K562 (cell line): ENCODE data around the gene MRPL52. TPM values are rescaled to one million over a fixed set of nuclear protein-coding genes. Genes with fewer than 3 reads are reported as not detected.

Experiments used
- CCNT2 ChIP-seq: IDR thresholded peaks from 2 replicates; pipeline ENCODE4 v1.6.1; 2011; ENCODE audit warnings: borderline replicate concordance, low read depth, mild to moderate bottlenecking, moderate library complexity, mixed read lengths, low read length; ENCODE audit not compliant: insufficient read length; ENCODE audit errors: extremely low read depth
- CHD1 ChIP-seq: fragments of 200-600 bp; sonication (generic); IDR thresholded peaks from one replicate; pipeline ENCODE4 v1.6.1; 2012; ENCODE audit warnings: mild to moderate bottlenecking, moderate library complexity, low read length, inconsistent platforms
- CREB1 ChIP-seq, 2 experiments: sonication (generic) in 1 of 2; formaldehyde crosslinking in 1 of 2; IDR thresholded peaks; 2 replicates each; pipeline versions ENCODE4 v1.6.1 to v1.8.0; 2012 to 2022; ENCODE audit warnings: inconsistent platforms in 1 of 2, mild to moderate bottlenecking in 1 of 2, missing genetic modification reagents in 1 of 2, moderate library complexity in 1 of 2
- ELF1 ChIP-seq: fragments of 200-800 bp; sonication (Bioruptor generic); IDR thresholded peaks from 2 replicates; pipeline ENCODE4 v1.6.1; 2016; ENCODE audit warnings: missing genetic modification characterization, missing compliant biosample characterization
- FOXJ2 ChIP-seq: fragments of 200-800 bp; sonication (Bioruptor generic); IDR thresholded peaks from 2 replicates; pipeline ENCODE4 v1.6.1; 2016; ENCODE audit warnings: missing genetic modification characterization, missing compliant biosample characterization
- HMBOX1 ChIP-seq: sonication (generic); IDR thresholded peaks from 2 replicates; pipeline ENCODE4 v1.6.1; 2016
- JUN ChIP-seq, 2 experiments: sonication (generic) in 1 of 2; formaldehyde crosslinking in 1 of 2; IDR thresholded peaks; 2 replicates each; pipeline versions ENCODE4 v1.6.1 to v1.8.0; 2012 to 2022; ENCODE audit warnings: borderline replicate concordance in 2 of 2, mild to moderate bottlenecking in 2 of 2, improper control_type of control experiment in 1 of 2, low read depth in 1 of 2, low read length in 1 of 2, missing genetic modification reagents in 1 of 2
- MCM5 ChIP-seq: fragments of 450-650 bp; IDR thresholded peaks from 2 replicates; pipeline ENCODE4 v1.6.1; 2016; ENCODE audit warnings: low read depth
- MLLT1 ChIP-seq, 2 experiments: fragments of 450-650 bp; IDR thresholded peaks; 2 replicates each; pipeline ENCODE4 v1.6.1; 2016
- MTF1 ChIP-seq: fragments of 250-450 bp; sonication (Bioruptor Pico); IDR thresholded peaks from 2 replicates; pipeline ENCODE4 v1.9.0; 2021; ENCODE audit warnings: moderate library complexity, mild to moderate bottlenecking, inconsistent platforms, borderline replicate concordance
- NR2C2 ChIP-seq, 2 experiments: fragments of 200-800 bp in 1 of 2; sonication (Bioruptor generic) in 1 of 2; sonication (generic) in 1 of 2; formaldehyde crosslinking in 1 of 2; IDR thresholded peaks; 2 replicates each; pipeline versions ENCODE4 v1.6.1 to v1.8.0; 2016 to 2022; ENCODE audit warnings: mild to moderate bottlenecking in 1 of 2, missing compliant biosample characterization in 1 of 2, missing genetic modification characterization in 1 of 2, missing genetic modification reagents in 1 of 2
- RNF2 ChIP-seq: sonication (generic); IDR thresholded peaks from 2 replicates; pipeline ENCODE4 v1.6.1; 2016
- SAFB ChIP-seq: fragments of 200-400 bp; formaldehyde crosslinking; IDR thresholded peaks from 2 replicates; pipeline ENCODE4 v1.6.1; 2017; ENCODE audit warnings: low read depth, low read length, borderline replicate concordance
- SUPT5H ChIP-seq: fragments of 450-650 bp; IDR thresholded peaks from 2 replicates; pipeline ENCODE4 v1.6.1; 2016
- TBL1XR1 ChIP-seq, 2 experiments: IDR thresholded peaks; 2 replicates each; pipeline ENCODE4 v1.6.1; 2012; ENCODE audit warnings: improper control_type of control experiment in 2 of 2, low read length in 2 of 2, mild to moderate bottlenecking in 1 of 2
- TCF3 ChIP-seq: sonication (generic); formaldehyde crosslinking; IDR thresholded peaks from 2 replicates; pipeline ENCODE4 v1.4.0; 2020; ENCODE audit warnings: mild to moderate bottlenecking, missing genetic modification reagents
- ZBTB5 ChIP-seq: fragments of 450-650 bp; IDR thresholded peaks from 2 replicates; pipeline ENCODE4 v1.6.1; 2017; ENCODE audit warnings: antibody characterized with exemption
- ZBTB9 ChIP-seq: fragments of 450-650 bp; formaldehyde crosslinking; IDR thresholded peaks from 2 replicates; pipeline ENCODE4 v1.4.0; 2020; ENCODE audit warnings: mild to moderate bottlenecking, moderate library complexity
- ZKSCAN1 ChIP-seq: fragments of 150-350 bp; IDR thresholded peaks from 2 replicates; pipeline ENCODE4 v1.6.1; 2016; ENCODE audit warnings: low read depth, low read length
- ZNF253 ChIP-seq: fragments of 250-450 bp; sonication (Bioruptor Pico); conservative IDR thresholded peaks from 2 replicates; pipeline ENCODE4 v1.6.1; 2021; ENCODE audit warnings: mild to moderate bottlenecking
- ZNF436 ChIP-seq: fragments of 250-450, 450-650 bp; sonication (Bioruptor Pico); formaldehyde crosslinking; IDR thresholded peaks from 2 replicates; pipeline ENCODE4 v1.7.0; 2020; ENCODE audit warnings: mild to moderate bottlenecking
- ZNF583 ChIP-seq: fragments of 250-450 bp; sonication (Bioruptor Pico); IDR thresholded peaks from 2 replicates; pipeline ENCODE4 v1.4.0; 2020
- ZNF77 ChIP-seq: fragments of 250-450 bp; sonication (Bioruptor Pico); IDR thresholded peaks from 2 replicates; pipeline ENCODE4 v1.5.0; 2020
- polyA plus RNA-seq, 8 experiments: library from polyadenylated mRNA; depleted of rRNA in 4 of 8; stranded (reverse) in 5 of 8; unstranded in 3 of 8; fragments of >200 nt; fragmentation: Nextera tagmentation in 2 of 8; fragmentation: Illumina TruSeq in 1 of 8; extraction: Ambion mirVana in 2 of 8; extraction: Trizol in 1 of 8; gene quantifications; 2 replicates each; pipeline versions ENCODE4 v1.2.1 to v1.2.3, GENCODE V29; 2011 to 2014; ENCODE audit warnings: inconsistent platforms in 1 of 8, missing spikeins in 1 of 8
- total RNA-seq, 7 experiments: library from RNA; depleted of rRNA in 6 of 7; stranded (reverse); fragments of >200 nt in 6 of 7; fragmentation: Illumina TruSeq in 2 of 7; extraction: Trizol in 2 of 7; gene quantifications; 2 replicates each; pipeline versions ENCODE4 v1.2.1 to v1.2.3, GENCODE V29; 2011 to 2021; ENCODE audit warnings: low replicate concordance in 1 of 7

The MRPL52 gene
- total and polyA plus RNA-seq, 9 of the 15 experiments (the other 6 are each of a cell fraction or from before 2014, with no cell fraction given): 56.5 to 213 (median 168) TPM

- TF ChIP-seq CREB1 (IDR thresholded peaks at IDR 0.05) (0 out of 2 replicates have a peak, but pooled peaks have one; percentile 46), CREB1 (CRISPR knock-in tag; IDR thresholded peaks at IDR 0.05) (peak; percentile 58; the same call in 1 of the 2 replicates), MLLT1 (IDR thresholded peaks at IDR 0.05) (peak in 1 of 2 experiments; percentile 55; a peak in 1 of 4 replicates), ZNF436 (CRISPR knock-in tag) (no peak), ZKSCAN1 (no peak), ZBTB5 (no peak), TBL1XR1 (IDR thresholded peaks at IDR 0.05; ENCODE audit: low read length in 2 of 2) (no peak), FOXJ2 (tag) (no peak), ZNF583 (CRISPR knock-in tag) (no peak), JUN (IDR thresholded peaks at IDR 0.05; ENCODE audit: borderline replicate concordance, low read depth, low read length) (0 out of 2 replicates have a peak, but pooled peaks have one; percentile 74), JUN (CRISPR knock-in tag; IDR thresholded peaks at IDR 0.05; ENCODE audit: borderline replicate concordance) (no peak), ZNF253 (no peak), MCM5 (no peak), TCF3 (CRISPR knock-in tag) (peak; percentile 41; the same call in 1 of the 2 replicates), SUPT5H (no peak), ZBTB9 (CRISPR knock-in tag) (no peak), RNF2 (no peak), ZNF77 (CRISPR knock-in tag) (no peak), CCNT2 (no peak), MTF1 (CRISPR knock-in tag) (no peak), NR2C2 (CRISPR knock-in tag; IDR thresholded peaks at IDR 0.05) (no peak), NR2C2 (tag; IDR thresholded peaks at IDR 0.05) (peak; percentile 64; the same call in 1 of the 2 replicates), SAFB (no peak), ELF1 (tag) (no peak), HMBOX1 (peak; percentile 52; the same call in 1 of the 2 replicates), CHD1 (no peak)
Observed at GRCh38 chr14:22824711-22825359, 4.9 kb upstream of the MRPL52 start (continued).
